GM06990 (cell line): ENCODE results near the gene MRPL19.

Experiments
- DNase-seq: peaks from one replicate; pipeline ENCODE4 v3.0.0-alpha.2; 2011; ENCODE audit not compliant: insufficient read length; ENCODE audit errors: extremely low read depth
- H3K27me3 ChIP-seq: replicated peaks from 2 replicates; pipeline ENCODE4 v1.6.0; 2011; ENCODE audit warnings: low read length; ENCODE audit not compliant: control insufficient read depth, insufficient read depth
- H3K36me3 ChIP-seq: 2 replicates; pipeline ENCODE4 v1.5.1; 2011; ENCODE audit warnings: low read length; ENCODE audit not compliant: control insufficient read depth, insufficient read depth
- H3K4me3 ChIP-seq: replicated peaks from 2 replicates; pipeline ENCODE4 v1.5.1; 2011; ENCODE audit warnings: low read depth, mild to moderate bottlenecking, control low read depth, low read length
- CTCF ChIP-seq: IDR thresholded peaks from 2 replicates; pipeline ENCODE4 v1.5.1; 2011; ENCODE audit warnings: low read length, control low read depth, mild to moderate bottlenecking, inconsistent platforms; ENCODE audit not compliant: insufficient read depth, poor library complexity, severe bottlenecking

MRPL19 gene

GRCh38 chr2:75646583-75647425 lies at the start of gene MRPL19:
MRPL19 (plus strand) TSS chr2:75646783; CDS start chr2:75646808, 25 bp downstream.
- Histone ChIP-seq H3K27me3 (no peaks in the 10 kb centered on the region), H3K36me3 (no peaks in the 10 kb centered on the region; the same call in 1 of the 2 replicates), H3K4me3 (peak within 1 kb of the TSS; percentile 88)
- no peak for TF ChIP-seq CTCF
- DNase-seq: peak; percentile 84

GRCh38 chr2:75596784-75597183 lies 49.8 kb upstream of the MRPL19 start:
- no peaks in the 10 kb centered on the region for H3K36me3 ChIP-seq
- no peak overlapping the region for H3K4me3 ChIP-seq
- no peak for TF ChIP-seq CTCF
- H3K27me3 ChIP-seq: no peaks in the 10 kb centered on the region; the same call in 1 of the 2 replicates
- DNase-seq: no peak

DNA sequence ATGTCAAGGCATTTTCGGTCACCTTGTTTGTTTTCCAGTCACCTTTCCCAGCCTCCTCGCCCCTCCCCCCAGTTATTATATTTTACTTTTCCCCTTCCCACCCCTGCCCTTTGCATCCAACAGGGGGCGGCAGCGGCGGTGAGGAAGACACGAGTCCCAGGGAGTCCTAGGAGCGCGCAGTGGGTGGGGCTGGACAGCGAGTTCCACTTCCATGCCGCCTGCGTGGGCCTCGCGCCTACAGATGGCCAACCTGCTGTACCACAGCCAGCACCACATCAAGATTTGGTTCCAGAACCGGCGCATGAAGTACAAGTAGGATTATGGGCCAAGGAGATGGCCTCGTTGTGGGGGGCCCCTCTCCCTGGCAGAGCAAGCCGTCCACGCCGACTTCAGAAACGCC lies 48.6 kb upstream of the MRPL19 start:
- Histone ChIP-seq H3K4me3 (no peak overlapping the region), H3K36me3 (no peaks in the 10 kb centered on the region), H3K27me3 (no peaks in the 10 kb centered on the region; the same call in 1 of the 2 replicates)
- no peak for TF ChIP-seq CTCF
- no peak for DNase-seq

DNA sequence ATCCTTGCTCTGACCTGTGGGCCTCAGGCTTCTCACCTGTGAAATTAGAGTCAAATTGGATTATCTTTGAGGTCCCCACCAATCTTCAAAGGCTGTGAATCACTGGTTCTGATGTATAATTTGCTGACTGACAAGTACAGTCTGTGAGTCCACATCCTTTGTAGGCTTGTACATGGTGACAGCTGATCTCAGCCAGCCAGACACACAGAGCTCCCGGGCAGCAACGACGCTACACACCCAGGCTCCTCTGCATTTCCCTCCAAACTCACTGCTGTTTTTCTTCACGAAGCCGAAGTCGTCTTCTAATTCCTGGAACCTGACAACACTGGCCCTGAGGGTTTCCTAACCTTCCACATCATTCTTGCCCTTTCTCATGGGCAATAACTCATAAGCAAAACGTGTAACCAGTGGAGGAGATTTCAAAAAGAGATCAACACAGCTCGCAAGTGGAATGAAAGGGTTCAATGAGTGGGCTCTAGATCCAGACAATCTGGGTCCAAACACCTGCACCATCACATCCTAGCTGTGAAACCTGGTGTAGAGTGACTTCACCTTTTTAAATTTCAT lies 47.9 kb upstream of the MRPL19 start:
- TF ChIP-seq CTCF: no peak
- Histone ChIP-seq H3K27me3 (no peaks in the 10 kb centered on the region; the same call in 1 of the 2 replicates), H3K36me3 (no peaks in the 10 kb centered on the region), H3K4me3 (no peak overlapping the region)
- DNase-seq: no peak

DNA sequence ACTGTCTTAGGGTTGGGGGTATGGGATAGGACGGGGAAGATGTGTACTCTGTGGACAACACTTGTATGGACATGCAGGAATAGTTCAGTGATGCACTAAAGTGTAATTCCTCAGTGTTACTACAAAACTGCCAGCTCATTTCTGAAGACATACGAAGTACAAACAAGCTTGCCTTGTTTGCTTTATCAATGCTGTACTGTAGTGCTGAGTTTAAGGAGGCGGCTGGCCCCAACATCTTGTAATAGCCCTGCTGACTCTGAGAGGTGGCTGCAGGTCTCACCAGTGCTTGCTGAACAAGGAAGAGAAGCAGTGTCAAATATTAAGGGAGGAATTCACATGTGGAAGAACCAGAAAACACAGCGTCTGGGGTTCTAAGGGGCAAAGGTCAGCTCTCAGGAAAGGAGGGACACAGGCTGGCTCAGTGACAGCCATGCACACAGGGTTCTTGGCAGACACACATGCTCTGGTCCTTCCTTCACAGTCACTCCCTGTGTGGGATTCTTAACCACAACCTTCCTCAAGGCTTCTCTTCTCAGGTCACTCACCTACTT lies 46.0 kb upstream of the MRPL19 start:
- no peak for DNase-seq
- Histone ChIP-seq H3K36me3 (no peaks in the 10 kb centered on the region), H3K27me3 (no peaks in the 10 kb centered on the region; the same call in 1 of the 2 replicates), H3K4me3 (no peak overlapping the region)
- no peak for TF ChIP-seq CTCF
